CD4-positive, CD25-positive, alpha-beta regulatory T cell (primary cell): ENCODE results near the gene MRGPRX2. TPM values are rescaled to one million over a fixed set of nuclear protein-coding genes. Genes with fewer than 3 reads are reported as not detected.
A peak's percentile ranks its signal among the peaks of the same experiment; 100 is the strongest.

Source experiments
- ATAC-seq, 2 donors: fragments of 150-1000 bp; cut with Tn5 transposase; one replicate each; pipeline ENCODE4 v1.10.0; 2021; ENCODE audit warnings: low read depth in 2 of 2, moderate number of reproducible peaks in 2 of 2, moderate library complexity in 1 of 2
- DNase-seq, 3 donors: peaks; one replicate each; pipeline versions ENCODE4 v3.0.0 to v3.0.0-alpha.2; 2012 to 2022; ENCODE audit warnings: mixed read lengths in 1 of 3
- H3K27ac ChIP-seq: one replicate; pipeline ENCODE4 v1.7.0; 2013; ENCODE audit warnings: mild to moderate bottlenecking, low read length; ENCODE audit not compliant: insufficient read depth, poor library complexity, severe bottlenecking
- H3K27me3 ChIP-seq: one replicate; pipeline ENCODE4 v1.7.0; 2013; ENCODE audit warnings: low read length; ENCODE audit not compliant: control insufficient read depth, insufficient read depth
- H3K36me3 ChIP-seq: one replicate; pipeline ENCODE4 v1.7.0; 2013; ENCODE audit warnings: mild to moderate bottlenecking, low read length, moderate library complexity; ENCODE audit not compliant: control insufficient read depth, insufficient read depth
- H3K4me1 ChIP-seq: 2 replicates; pipeline ENCODE4 v1.7.0; 2013; ENCODE audit warnings: mild to moderate bottlenecking, low read length; ENCODE audit not compliant: insufficient read depth, control insufficient read depth, poor library complexity, severe bottlenecking
- H3K4me3 ChIP-seq: one replicate; pipeline ENCODE4 v1.7.0; 2013; ENCODE audit warnings: low read depth, mild to moderate bottlenecking, low read length, moderate library complexity
- H3K9me3 ChIP-seq, 2 experiments: 1 replicate in 1 of 2; 2 replicates in 1 of 2; pipeline ENCODE4 v1.7.0; 2013; ENCODE audit warnings: low read length in 2 of 2, mild to moderate bottlenecking in 1 of 2, moderate library complexity in 1 of 2; ENCODE audit not compliant: control insufficient read depth in 2 of 2
- H3K27ac Mint-ChIP-seq, 3 donors: one replicate each; pipeline ENCODE4 v1.8.0; 2020 to 2022; ENCODE audit warnings: mild to moderate bottlenecking in 3 of 3, mixed read lengths in 3 of 3, moderate library complexity in 2 of 3
- H3K27me3 Mint-ChIP-seq: one replicate; pipeline ENCODE4 v1.8.0; 2022; ENCODE audit warnings: mild to moderate bottlenecking, mixed read lengths
- H3K36me3 Mint-ChIP-seq: one replicate; pipeline ENCODE4 v1.8.0; 2020; ENCODE audit warnings: mixed read lengths
- H3K4me1 Mint-ChIP-seq, 4 donors: one replicate each; pipeline ENCODE4 v1.8.0; 2020 to 2022; ENCODE audit warnings: mixed read lengths in 4 of 4, mild to moderate bottlenecking in 1 of 4
- H3K4me3 Mint-ChIP-seq, 4 donors: one replicate each; pipeline ENCODE4 v1.8.0; 2020 to 2022; ENCODE audit warnings: mild to moderate bottlenecking in 4 of 4, mixed read lengths in 4 of 4, moderate library complexity in 3 of 4
- H3K9me3 Mint-ChIP-seq, 7 donors: one replicate each; pipeline ENCODE4 v1.8.0; 2020 to 2022; ENCODE audit warnings: mixed read lengths in 7 of 7, mild to moderate bottlenecking in 3 of 7, moderate library complexity in 2 of 7
- polyA plus RNA-seq, 4 donors: library from polyadenylated mRNA; unstranded; fragments of 300-500 nt; fragmentation: Illumina TruSeq; gene quantifications; one replicate each; pipeline ENCODE4 v1.2.3, GENCODE V29; 2021
- total RNA-seq: library from RNA; stranded (reverse); gene quantifications from one replicate; pipeline ENCODE4 v1.2.3, GENCODE V29; 2022

MRGPRX2 gene
- total RNA-seq = not detected
- not detected for polyA plus RNA-seq

- H3K9me3 Mint-ChIP-seq = peaks cover 0 to 2% (median 0%) of the 10 kb centered on the region in 7 donors
- peaks cover 27% of the 10 kb centered on the region for H3K27me3 Mint-ChIP-seq
- Histone ChIP-seq H3K9me3 (no peaks in the 10 kb centered on the region), H3K27me3 (no peaks in the 10 kb centered on the region), H3K4me1 (no peaks in the 10 kb centered on the region), H3K27ac (no peak within 1 kb of the TSS), H3K36me3 (no peaks in the 10 kb centered on the region), H3K4me3 (no peak within 1 kb of the TSS)
- H3K4me3 Mint-ChIP-seq = no peak within 1 kb of the TSS
- ATAC-seq = no peak
- peaks cover 0 to 10% (median 3%) of the 10 kb centered on the region in 4 donors for H3K4me1 Mint-ChIP-seq
- H3K36me3 Mint-ChIP-seq = no peaks in the 10 kb centered on the region
- DNase-seq = peak in 1 of 3 donors; percentile 6
- peak within 1 kb of the TSS in 1 of 3 donors; percentile 28 for H3K27ac Mint-ChIP-seq
Measured at GRCh38 chr11:19060629-19061028, at the start of gene MRGPRX2. Gene MRGPRX2, minus strand, starts transcription at chr11:19060717. Its CDS starts 4,315 bp downstream, at chr11:19056402.

DNA sequence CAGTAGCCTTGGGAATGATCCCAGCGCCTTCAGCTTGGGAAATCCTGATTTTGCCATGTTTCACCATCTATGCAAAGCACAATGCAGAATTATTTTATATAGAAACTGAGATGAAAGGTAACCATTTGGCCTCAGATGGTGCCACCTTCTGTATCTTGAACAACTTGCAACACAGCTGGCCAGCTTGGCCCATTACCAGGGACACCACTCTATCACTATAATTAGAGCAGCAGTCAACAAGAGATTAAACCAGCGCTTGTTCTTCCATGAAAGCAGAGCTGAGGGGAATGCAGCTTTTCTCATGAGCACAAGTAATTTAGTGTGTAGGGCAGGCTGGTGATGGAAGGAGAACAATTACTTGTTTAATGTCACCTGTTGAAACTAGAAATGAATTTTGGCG lies 49.8 kb upstream of the MRGPRX2 start:
- H3K27me3 ChIP-seq = peaks cover 11% of the 10 kb centered on the region
- Mint-ChIP-seq H3K27me3 (peaks cover 11% of the 10 kb centered on the region), H3K36me3 (no peaks in the 10 kb centered on the region), H3K9me3 (peaks cover 0 to 5% (median 0%) of the 10 kb centered on the region in 7 donors), H3K4me1 (peaks cover 0 to 2% (median 0%) of the 10 kb centered on the region in 4 donors), H3K4me3 (no peak overlapping the region), H3K27ac (no peak overlapping the region)
- H3K4me3 ChIP-seq = no peak overlapping the region
- H3K36me3 ChIP-seq = no peaks in the 10 kb centered on the region
- no peaks in the 10 kb centered on the region for H3K9me3 ChIP-seq
- no peaks in the 10 kb centered on the region for H3K4me1 ChIP-seq
- no peak for DNase-seq
- ATAC-seq = no peak
- no peak overlapping the region for H3K27ac ChIP-seq

DNA sequence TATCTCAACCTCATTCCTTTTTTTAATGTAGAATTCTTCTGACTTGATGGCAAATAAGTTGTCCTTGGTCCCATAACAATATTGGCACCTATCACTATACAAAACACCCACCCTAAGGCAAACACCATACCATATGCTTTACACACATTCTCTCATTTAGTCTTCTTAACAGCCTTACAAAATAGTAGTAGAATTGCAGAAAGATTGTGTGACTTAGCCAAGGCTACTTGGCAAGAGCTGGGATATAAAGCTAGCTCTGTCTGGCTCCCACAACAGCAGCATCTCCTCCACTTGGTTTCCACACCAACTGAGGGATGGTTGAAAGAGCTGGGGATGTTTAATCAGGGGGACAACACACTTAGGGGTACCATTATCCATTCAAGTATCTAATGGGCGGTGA lies 46.6 kb upstream of the MRGPRX2 start:
- DNase-seq (no peak), ATAC-seq (no peak)
- H3K27ac Mint-ChIP-seq = no peak overlapping the region
- H3K27me3 Mint-ChIP-seq = peaks cover 18% of the 10 kb centered on the region
- Histone ChIP-seq H3K36me3 (no peaks in the 10 kb centered on the region), H3K27me3 (peaks cover 13% of the 10 kb centered on the region), H3K4me1 (no peaks in the 10 kb centered on the region), H3K9me3 (no peaks in the 10 kb centered on the region), H3K27ac (no peak overlapping the region), H3K4me3 (no peak overlapping the region)
- H3K9me3 Mint-ChIP-seq = peaks cover 0 to 5% (median 0%) of the 10 kb centered on the region in 7 donors
- H3K4me1 Mint-ChIP-seq = no peaks in the 10 kb centered on the region
- no peak overlapping the region for H3K4me3 Mint-ChIP-seq
- H3K36me3 Mint-ChIP-seq = no peaks in the 10 kb centered on the region

DNA sequence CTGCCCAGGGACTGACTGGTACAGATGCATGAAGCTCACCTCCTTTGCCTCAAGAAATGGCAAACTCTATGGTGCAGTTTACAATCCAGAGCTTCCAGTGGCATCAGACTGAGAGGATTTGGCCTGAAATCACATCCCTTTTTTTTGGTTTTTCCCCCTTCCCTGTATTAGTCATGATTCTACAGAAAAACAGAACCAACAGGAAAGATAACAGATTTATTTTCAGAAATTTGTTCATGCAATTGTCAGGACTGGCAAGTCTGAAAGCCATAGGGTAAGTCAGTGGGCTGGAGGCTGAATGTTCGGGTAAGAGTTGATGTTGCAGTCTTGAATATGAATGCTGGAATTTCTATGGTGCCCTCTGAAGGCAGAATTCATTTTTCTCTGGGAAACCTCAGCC lies 44.5 kb upstream of the MRGPRX2 start:
- Histone ChIP-seq H3K27me3 (peaks cover 7% of the 10 kb centered on the region), H3K27ac (no peak overlapping the region), H3K4me3 (no peak overlapping the region), H3K36me3 (no peaks in the 10 kb centered on the region), H3K4me1 (no peaks in the 10 kb centered on the region), H3K9me3 (no peaks in the 10 kb centered on the region)
- H3K4me1 Mint-ChIP-seq = no peaks in the 10 kb centered on the region
- no peak for ATAC-seq
- no peak overlapping the region for H3K4me3 Mint-ChIP-seq
- H3K36me3 Mint-ChIP-seq = no peaks in the 10 kb centered on the region
- peaks cover 0 to 5% (median 2%) of the 10 kb centered on the region in 7 donors for H3K9me3 Mint-ChIP-seq
- no peak overlapping the region for H3K27ac Mint-ChIP-seq
- DNase-seq = no peak
- peaks cover 24% of the 10 kb centered on the region for H3K27me3 Mint-ChIP-seq

GRCh38 chr11:19102521-19102900 lies 42.0 kb upstream of the MRGPRX2 start:
- no peak overlapping the region for H3K4me3 ChIP-seq
- Mint-ChIP-seq H3K4me3 (no peak overlapping the region), H3K4me1 (no peaks in the 10 kb centered on the region), H3K9me3 (peaks cover 0 to 7% (median 2%) of the 10 kb centered on the region in 7 donors), H3K36me3 (no peaks in the 10 kb centered on the region), H3K27me3 (peaks cover 38% of the 10 kb centered on the region), H3K27ac (no peak overlapping the region)
- no peak for DNase-seq
- no peaks in the 10 kb centered on the region for H3K36me3 ChIP-seq
- no peaks in the 10 kb centered on the region for H3K9me3 ChIP-seq
- no peak for ATAC-seq
- no peak overlapping the region for H3K27ac ChIP-seq
- H3K4me1 ChIP-seq = no peaks in the 10 kb centered on the region
- H3K27me3 ChIP-seq = peaks cover 7% of the 10 kb centered on the region

DNA sequence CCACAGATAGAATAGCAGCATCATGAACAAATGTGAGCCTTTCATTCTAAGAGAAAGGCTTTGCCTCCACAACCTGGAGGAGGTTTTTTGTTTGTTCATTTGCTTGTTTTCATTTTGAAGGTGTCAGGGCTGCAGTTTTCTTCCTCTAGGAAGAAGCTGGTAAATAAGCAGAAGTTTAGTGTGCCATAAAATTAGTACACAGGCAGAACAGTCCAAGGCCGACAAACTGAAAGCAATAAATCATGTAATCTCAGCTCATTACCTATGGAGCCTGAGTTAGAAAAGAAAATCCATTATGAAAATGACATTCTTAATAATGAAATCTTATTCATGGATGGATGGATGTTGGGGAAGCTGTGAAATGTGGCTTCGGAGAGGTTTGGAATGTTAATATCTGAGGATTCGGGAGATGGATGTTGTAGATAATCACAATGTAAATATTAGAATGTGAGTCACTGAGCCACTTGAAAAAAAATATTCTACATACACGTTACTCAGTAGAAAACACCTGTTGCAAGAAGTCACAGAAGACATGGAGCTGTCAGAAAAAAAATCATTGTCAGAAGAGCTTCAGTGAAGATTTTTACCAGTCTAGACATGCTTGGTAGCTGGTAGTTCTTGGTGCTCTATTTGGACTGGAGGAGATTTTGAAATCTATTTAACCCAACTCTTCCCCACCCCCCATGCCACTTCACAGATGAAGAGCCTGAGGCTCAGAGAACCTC lies 41.4 kb upstream of the MRGPRX2 start:
- Mint-ChIP-seq H3K27me3 (peaks cover 38% of the 10 kb centered on the region), H3K4me1 (no peaks in the 10 kb centered on the region), H3K36me3 (no peaks in the 10 kb centered on the region), H3K27ac (no peak overlapping the region), H3K4me3 (no peak overlapping the region), H3K9me3 (peaks cover 0 to 6% (median 2%) of the 10 kb centered on the region in 7 donors)
- no peak for ATAC-seq
- Histone ChIP-seq H3K9me3 (no peaks in the 10 kb centered on the region), H3K27ac (no peak overlapping the region), H3K27me3 (peaks cover 7% of the 10 kb centered on the region), H3K4me1 (no peaks in the 10 kb centered on the region), H3K4me3 (no peak overlapping the region), H3K36me3 (no peaks in the 10 kb centered on the region)
- DNase-seq = no peak

DNA sequence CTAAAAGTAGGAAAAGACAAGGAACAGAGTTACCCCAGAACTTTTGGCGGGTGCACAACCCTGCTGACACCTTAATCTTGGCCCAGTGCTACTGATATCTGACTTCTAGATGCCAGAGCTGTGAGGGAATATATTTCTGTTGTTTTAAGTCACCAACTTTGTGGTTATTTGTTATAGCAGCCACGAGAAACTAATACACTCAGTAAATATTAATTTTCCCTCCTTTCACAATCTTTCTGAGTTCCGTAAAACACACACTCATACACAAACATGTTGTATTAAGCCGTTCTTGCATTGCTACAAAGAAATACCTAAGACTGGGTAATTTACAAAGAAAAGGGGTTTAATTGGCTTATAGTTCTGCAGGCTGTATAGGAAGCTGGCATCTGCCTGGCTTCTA lies 40.4 kb upstream of the MRGPRX2 start:
- Mint-ChIP-seq H3K27ac (no peak overlapping the region), H3K36me3 (no peaks in the 10 kb centered on the region), H3K27me3 (peaks cover 40% of the 10 kb centered on the region), H3K4me1 (no peaks in the 10 kb centered on the region), H3K4me3 (no peak overlapping the region), H3K9me3 (peaks cover 0 to 4% (median 2%) of the 10 kb centered on the region in 7 donors)
- DNase-seq (no peak), ATAC-seq (no peak)
- Histone ChIP-seq H3K4me1 (no peaks in the 10 kb centered on the region), H3K27ac (no peak overlapping the region), H3K27me3 (peaks cover 6% of the 10 kb centered on the region), H3K4me3 (no peak overlapping the region), H3K9me3 (no peaks in the 10 kb centered on the region), H3K36me3 (no peaks in the 10 kb centered on the region)

DNA sequence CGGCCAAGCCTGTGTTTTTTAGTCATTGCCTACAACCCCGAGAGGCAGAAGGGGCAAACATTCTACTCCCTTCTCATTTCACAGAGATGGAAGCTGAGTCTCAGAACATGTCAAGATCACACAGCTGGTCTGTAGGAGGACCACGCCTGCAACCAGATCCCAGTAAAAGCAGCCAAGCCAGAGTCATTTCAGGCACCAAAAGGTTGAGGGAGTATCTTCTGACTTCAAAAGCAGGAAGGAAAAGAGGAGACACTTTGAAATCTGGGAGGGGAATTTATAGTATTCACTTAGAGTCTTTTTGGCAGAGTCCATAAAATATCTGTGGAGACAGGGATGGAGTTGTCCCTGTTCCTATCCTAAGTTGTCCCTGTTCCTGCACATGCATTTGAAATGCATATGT lies 38.6 kb upstream of the MRGPRX2 start:
- no peaks in the 10 kb centered on the region for H3K4me1 Mint-ChIP-seq

More for the DNA sequence above, 38.6 kb upstream of the MRGPRX2 start:
- Mint-ChIP-seq H3K4me3 (no peak overlapping the region), H3K27ac (no peak overlapping the region), H3K27me3 (peaks cover 39% of the 10 kb centered on the region), H3K36me3 (no peaks in the 10 kb centered on the region), H3K9me3 (peaks cover 0 to 4% (median 2%) of the 10 kb centered on the region in 7 donors)
- H3K9me3 ChIP-seq = no peaks in the 10 kb centered on the region
- no peaks in the 10 kb centered on the region for H3K4me1 ChIP-seq
- H3K27ac ChIP-seq = no peak overlapping the region
- H3K27me3 ChIP-seq = peaks cover 6% of the 10 kb centered on the region
- DNase-seq = no peak
- no peak overlapping the region for H3K4me3 ChIP-seq
- no peak for ATAC-seq
- H3K36me3 ChIP-seq = no peaks in the 10 kb centered on the region
